H9 (cell line): ENCODE measurements around the gene FRRS1. TPM values are rescaled to one million over a fixed set of nuclear protein-coding genes. Genes with fewer than 3 reads are reported as not detected.
"Not testable (repeated sequence)": the region's sequence is repeated elsewhere in the genome, so short reads cannot be mapped to it uniquely, and the experiment has no call there.

Experiments
- DNase-seq: peaks from one replicate; pipeline ENCODE4 v3.0.0-alpha.2; 2017
- H2AFZ ChIP-seq: one replicate; pipeline ENCODE4 v1.6.1; 2013; ENCODE audit warnings: mild to moderate bottlenecking, low read length, control low read depth, moderate library complexity
- H2AK5ac ChIP-seq: 2 replicates; pipeline ENCODE4 v1.6.1; 2013; ENCODE audit warnings: low read length, control low read depth, mixed read lengths; ENCODE audit not compliant: insufficient read length
- H2BK120ac ChIP-seq: one replicate; pipeline ENCODE4 v1.6.1; 2013; ENCODE audit warnings: low read depth, mild to moderate bottlenecking, low read length, control low read depth, inconsistent platforms; ENCODE audit not compliant: poor library complexity, severe bottlenecking
- H2BK12ac ChIP-seq: 2 replicates; pipeline ENCODE4 v1.6.1; 2013; ENCODE audit warnings: low read length, control low read depth, mixed read lengths, low read depth; ENCODE audit not compliant: insufficient read length
- H2BK15ac ChIP-seq: 2 replicates; pipeline ENCODE4 v1.6.1; 2013; ENCODE audit warnings: low read depth, low read length, control low read depth
- H2BK20ac ChIP-seq: one replicate; pipeline ENCODE4 v1.6.1; 2013; ENCODE audit warnings: low read depth, mild to moderate bottlenecking, low read length, control low read depth, inconsistent platforms; ENCODE audit not compliant: poor library complexity, severe bottlenecking
- H2BK5ac ChIP-seq: 2 replicates; pipeline ENCODE4 v1.6.1; 2013; ENCODE audit warnings: low read length, control low read depth, mixed read lengths; ENCODE audit not compliant: insufficient read length
- H3K14ac ChIP-seq: 2 replicates; pipeline ENCODE4 v1.6.1; 2013; ENCODE audit warnings: low read length, control low read depth; ENCODE audit not compliant: insufficient read depth
- H3K18ac ChIP-seq: 2 replicates; pipeline ENCODE4 v1.6.1; 2013; ENCODE audit warnings: low read depth, mild to moderate bottlenecking, mixed read lengths, low read length, control low read depth; ENCODE audit not compliant: insufficient read length
- H3K23ac ChIP-seq: 2 replicates; pipeline ENCODE4 v1.6.1; 2013; ENCODE audit warnings: low read length, control low read depth, mixed read lengths, low read depth; ENCODE audit not compliant: insufficient read length
- H3K23me2 ChIP-seq: 2 replicates; pipeline ENCODE4 v1.6.1; 2013; ENCODE audit warnings: low read depth, mild to moderate bottlenecking, mixed read lengths, low read length, control low read depth; ENCODE audit not compliant: insufficient read length, poor library complexity, severe bottlenecking
- H3K27ac ChIP-seq: 2 replicates; pipeline ENCODE4 v1.5.1; 2013; ENCODE audit warnings: low read length, control low read depth, mixed read lengths, low read depth; ENCODE audit not compliant: insufficient read length
- H3K27me3 ChIP-seq: 2 replicates; pipeline ENCODE4 v1.6.1; 2013; ENCODE audit warnings: low read length, control low read depth, inconsistent platforms; ENCODE audit not compliant: insufficient read depth
- H3K4ac ChIP-seq: 2 replicates; pipeline ENCODE4 v1.6.1; 2013; ENCODE audit warnings: low read depth, mild to moderate bottlenecking, control low read depth, inconsistent platforms, low read length, moderate library complexity
- H3K4me1 ChIP-seq: 2 replicates; pipeline ENCODE4 v1.6.1; 2013; ENCODE audit warnings: low read length, control low read depth, inconsistent platforms; ENCODE audit not compliant: insufficient read depth
- H3K4me2 ChIP-seq: 2 replicates; pipeline ENCODE4 v1.6.1; 2013; ENCODE audit warnings: low read length, control low read depth, mixed read lengths; ENCODE audit not compliant: insufficient read length, insufficient read depth
- H3K56ac ChIP-seq: 2 replicates; pipeline ENCODE4 v1.6.1; 2013; ENCODE audit warnings: low read depth, mild to moderate bottlenecking, mixed read lengths, low read length, control low read depth; ENCODE audit not compliant: insufficient read length
- H3K79me1 ChIP-seq: 2 replicates; pipeline ENCODE4 v1.6.1; 2013; ENCODE audit warnings: low read depth, mild to moderate bottlenecking, moderate library complexity, low read length, control low read depth, inconsistent platforms; ENCODE audit not compliant: insufficient read depth, poor library complexity, severe bottlenecking
- H3K79me2 ChIP-seq: 2 replicates; pipeline ENCODE4 v1.6.1; 2013; ENCODE audit warnings: low read length, control low read depth, inconsistent platforms; ENCODE audit not compliant: insufficient read depth
- H3K9ac ChIP-seq: 2 replicates; pipeline ENCODE4 v1.6.1; 2013; ENCODE audit warnings: low read length, control low read depth, mixed read lengths; ENCODE audit not compliant: insufficient read length; ENCODE audit errors: extremely low read depth
- H3K9me3 ChIP-seq: one replicate; pipeline ENCODE4 v1.6.1; 2013; ENCODE audit warnings: low read depth, low read length, inconsistent platforms; ENCODE audit not compliant: control insufficient read depth
- H3T11ph ChIP-seq: one replicate; pipeline ENCODE4 v1.6.1; 2013; ENCODE audit warnings: mild to moderate bottlenecking, low read length, control low read depth, inconsistent platforms
- H4K20me1 ChIP-seq: one replicate; pipeline ENCODE4 v1.6.1; 2013; ENCODE audit not compliant: control insufficient read depth, insufficient read length, insufficient read depth
- H4K5ac ChIP-seq: 2 replicates; pipeline ENCODE4 v1.6.1; 2013; ENCODE audit warnings: low read depth, mild to moderate bottlenecking, mixed read lengths, low read length, control low read depth; ENCODE audit not compliant: insufficient read length
- H4K8ac ChIP-seq: replicated peaks from 2 replicates; pipeline ENCODE4 v1.6.1; 2013; ENCODE audit warnings: low read length, control low read depth, mixed read lengths, low read depth; ENCODE audit not compliant: insufficient read length
- H4K91ac ChIP-seq: 2 replicates; pipeline ENCODE4 v1.6.1; 2013; ENCODE audit warnings: low read depth, mild to moderate bottlenecking, moderate library complexity, mixed read lengths, low read length, control low read depth; ENCODE audit not compliant: insufficient read length
- H3K27ac Mint-ChIP-seq, 3 experiments: 2 replicates in 2 of 3; 3 replicates in 1 of 3; pipeline ENCODE4 v1.8.0; 2020 to 2021; ENCODE audit warnings: mixed read lengths in 3 of 3, mild to moderate bottlenecking in 1 of 3, moderate library complexity in 1 of 3
- H3K27me3 Mint-ChIP-seq: 2 replicates; pipeline ENCODE4 v1.8.0; 2021; ENCODE audit warnings: low read depth, mild to moderate bottlenecking, moderate library complexity, mixed read lengths
- H3K36me3 Mint-ChIP-seq, 3 experiments: 2 replicates in 2 of 3; 3 replicates in 1 of 3; pipeline ENCODE4 v1.8.0; 2020 to 2021; ENCODE audit warnings: low read depth in 3 of 3, mixed read lengths in 3 of 3; ENCODE audit not compliant: insufficient read depth in 1 of 3
- H3K4me1 Mint-ChIP-seq, 2 experiments: 2 replicates each; pipeline ENCODE4 v1.8.0; 2020; ENCODE audit warnings: mixed read lengths in 2 of 2
- H3K4me3 Mint-ChIP-seq, 2 experiments: 2 replicates in 1 of 2; 3 replicates in 1 of 2; pipeline ENCODE4 v1.8.0; 2020 to 2021; ENCODE audit warnings: mild to moderate bottlenecking in 2 of 2, mixed read lengths in 2 of 2, moderate library complexity in 1 of 2
- H3K9me3 Mint-ChIP-seq, 2 experiments: 2 replicates in 1 of 2; 3 replicates in 1 of 2; pipeline ENCODE4 v1.8.0; 2020; ENCODE audit warnings: mild to moderate bottlenecking in 2 of 2, mixed read lengths in 2 of 2, moderate library complexity in 1 of 2
- CTCF ChIP-seq: fragments of 200-600 bp; sonication (generic); conservative IDR thresholded peaks from 3 replicates; pipeline ENCODE4 v1.8.0; 2021; ENCODE audit warnings: antibody characterized with exemption, mild to moderate bottlenecking
- WGBS: extraction: QIAGEN DNeasy Blood & Tissue Kit; methylation state at CpG from one replicate; pipeline ENCODE4 v1.1.7; 2013; ENCODE audit warnings: missing lambda C conversion rate, low lambda C conversion rate, mixed read lengths; ENCODE audit not compliant: insufficient read length; ENCODE audit errors: extremely low coverage; 5-methylcytosine and 5-hydroxymethylcytosine counted together
- total RNA-seq: library from RNA; stranded (reverse); gene quantifications from 2 replicates; pipeline ENCODE4 v1.2.1, GENCODE V29; 2021

Gene FRRS1
- total RNA-seq, 1 experiment from 2014 or later, result 5.6 TPM

GRCh38 chr1:99801584-99801983 is 35.1 kb upstream of the FRRS1 start:
- no peak for TF ChIP-seq CTCF
- no peaks in the 10 kb centered on the region for H3K79me2 ChIP-seq
- H3K18ac ChIP-seq, result no peak overlapping the region
- no peak overlapping the region for H3T11ph ChIP-seq
- H4K5ac ChIP-seq, result no peak overlapping the region
- H3K27ac Mint-ChIP-seq, result no peak overlapping the region
- H3K9ac ChIP-seq, result no peak overlapping the region
- peaks cover 2% of the 10 kb centered on the region; the same call in 1 of the 2 replicates for H3K27me3 Mint-ChIP-seq
- no peak overlapping the region for H2AK5ac ChIP-seq
- H2BK5ac ChIP-seq, result no peak overlapping the region
- H3K27ac ChIP-seq, result no peak overlapping the region
- H2AFZ ChIP-seq, result no peak overlapping the region
- H2BK12ac ChIP-seq, result no peak overlapping the region
- no peak overlapping the region for H3K14ac ChIP-seq
- no peaks in the 10 kb centered on the region for H3K4me1 Mint-ChIP-seq
- no peak overlapping the region for H4K91ac ChIP-seq
- H2BK120ac ChIP-seq, result no peak overlapping the region
- H2BK20ac ChIP-seq, result no peak overlapping the region
- H3K9me3 Mint-ChIP-seq, result no peaks in the 10 kb centered on the region
- no peak overlapping the region for H3K23ac ChIP-seq
- H3K9me3 ChIP-seq, result no peaks in the 10 kb centered on the region
- H3K56ac ChIP-seq, result no peak overlapping the region
- no peaks in the 10 kb centered on the region for H3K27me3 ChIP-seq
- H3K36me3 Mint-ChIP-seq, result no peaks in the 10 kb centered on the region
- H4K20me1 ChIP-seq, result no peaks in the 10 kb centered on the region
- no peak overlapping the region for H4K8ac ChIP-seq
- no CpG with 5 or more reads among the region's 3 CpGs for WGBS
- no peak overlapping the region for H3K4ac ChIP-seq
- H3K4me3 Mint-ChIP-seq, result no peak overlapping the region
- no peak overlapping the region for H2BK15ac ChIP-seq
- H3K23me2 ChIP-seq, result no peaks in the 10 kb centered on the region
- DNase-seq, result no peak
- H3K4me2 ChIP-seq, result no peak overlapping the region
- H3K79me1 ChIP-seq, result no peaks in the 10 kb centered on the region
- no peaks in the 10 kb centered on the region for H3K4me1 ChIP-seq

- not testable (repeated sequence) for H2BK5ac ChIP-seq, DNase-seq, H3K9ac ChIP-seq, H3K79me2 ChIP-seq, H3K27me3 Mint-ChIP-seq, H3K4me2 ChIP-seq, H2BK15ac ChIP-seq, H4K20me1 ChIP-seq, H2BK12ac ChIP-seq, H3K23ac ChIP-seq, H3K27me3 ChIP-seq, H3K4me1 ChIP-seq, H3K79me1 ChIP-seq, H2BK120ac ChIP-seq, H3K23me2 ChIP-seq, H2AK5ac ChIP-seq, H3K36me3 Mint-ChIP-seq, H4K91ac ChIP-seq, H3K4me3 Mint-ChIP-seq, H2AFZ ChIP-seq, H3K4me1 Mint-ChIP-seq, H3K14ac ChIP-seq, H3K9me3 ChIP-seq, H3K18ac ChIP-seq, H4K8ac ChIP-seq, H2BK20ac ChIP-seq, H3K27ac Mint-ChIP-seq, H3K4ac ChIP-seq, H3K9me3 Mint-ChIP-seq, H3T11ph ChIP-seq, H3K56ac ChIP-seq, H3K27ac ChIP-seq, H4K5ac ChIP-seq
- no CpG with 5 or more reads among the region's 9 CpGs for WGBS
Observed at GRCh38 chr1:99793861-99794260, 27.4 kb upstream of the FRRS1 start.
